Calu3 (cell line): ENCODE data around the gene DNAJC10. TPM values are rescaled to one million over a fixed set of nuclear protein-coding genes. Genes with fewer than 3 reads are reported as not detected.
A peak's percentile ranks its signal among the peaks of the same experiment; 100 is the strongest.

Experiments used
- BruUV-seq: library from RNA; stranded (reverse); fragments of 400-500 nt; replicated peaks from 2 replicates; lab custom pipeline; 2021; lab: Mats Ljungman, UMichigan
- CTCF ChIA-PET: fragments of 300-600 bp; sonication (Branson Sonifier 250); formaldehyde crosslinking; loops from one replicate; lab custom pipeline; 2022; ENCODE audit warnings: antibody characterized with exemption; lab: Charles Lee
- DNase-seq: peaks from one replicate; pipeline ENCODE4 v3.0.0; 2022
- H3K27ac Mint-ChIP-seq: one replicate; pipeline ENCODE4 v1.8.0; 2022; ENCODE audit warnings: mixed read lengths; ENCODE audit not compliant: unreplicated experiment
- H3K27me3 Mint-ChIP-seq: one replicate; pipeline ENCODE4 v1.8.0; 2022; ENCODE audit warnings: mixed read lengths; ENCODE audit not compliant: unreplicated experiment
- H3K36me3 Mint-ChIP-seq: one replicate; pipeline ENCODE4 v1.8.0; 2022; ENCODE audit warnings: mild to moderate bottlenecking, moderate library complexity, mixed read lengths; ENCODE audit not compliant: insufficient read depth, unreplicated experiment
- H3K4me1 Mint-ChIP-seq: one replicate; pipeline ENCODE4 v1.8.0; 2022; ENCODE audit warnings: mild to moderate bottlenecking, low read depth, mixed read lengths; ENCODE audit not compliant: unreplicated experiment
- H3K4me3 Mint-ChIP-seq: one replicate; pipeline ENCODE4 v1.8.0; 2022; ENCODE audit warnings: mild to moderate bottlenecking, low read depth, moderate library complexity, mixed read lengths; ENCODE audit not compliant: unreplicated experiment
- H3K9me3 Mint-ChIP-seq: one replicate; pipeline ENCODE4 v1.8.0; 2022; ENCODE audit warnings: low read depth, mixed read lengths; ENCODE audit not compliant: unreplicated experiment
- CTCF ChIP-seq: fragments of 200-600 bp; IDR thresholded peaks from one replicate; pipeline ENCODE4 v1.8.0; 2022; ENCODE audit warnings: antibody characterized with exemption; ENCODE audit not compliant: unreplicated experiment
- intact Hi-C: fragments of 100-400 bp; cut with micrococcal nuclease; formaldehyde crosslinking; loops from one replicate; pipeline ENCODE4 v1.10.0; 2022; ENCODE audit not compliant: unreplicated experiment
- total RNA-seq: library from RNA; stranded (reverse); gene quantifications from 2 replicates; pipeline ENCODE4 v1.2.3, GENCODE V29; 2022

DNAJC10 gene
- total RNA-seq, 1 experiment from 2014 or later, result 210 TPM

- no peak for TF ChIP-seq CTCF
- no peak for DNase-seq
- H3K4me1 Mint-ChIP-seq, result no peaks in the 10 kb centered on the region
- H3K4me3 Mint-ChIP-seq, result no peak overlapping the region
- H3K9me3 Mint-ChIP-seq, result no peaks in the 10 kb centered on the region
- CTCF ChIA-PET, result no interaction called here
- H3K36me3 Mint-ChIP-seq, result no peaks in the 10 kb centered on the region
- no peak overlapping the region for H3K27ac Mint-ChIP-seq
- intact Hi-C loops, result no loop called here
- no TSS peak for BruUV-seq
- H3K27me3 Mint-ChIP-seq, result no peaks in the 10 kb centered on the region
Observed at GRCh38 chr2:182705761-182706160, 10.3 kb upstream of the DNAJC10 start.

GRCh38 chr2:182706751-182707150, 9.3 kb upstream of the DNAJC10 start:
- no peaks in the 10 kb centered on the region for H3K36me3 Mint-ChIP-seq

GRCh38 chr2:182713601-182714000, 2.5 kb upstream of the DNAJC10 start:
- CTCF ChIA-PET, result no interaction called here
- H3K4me3 Mint-ChIP-seq, result no peak overlapping the region
- H3K9me3 Mint-ChIP-seq, result no peaks in the 10 kb centered on the region
- H3K4me1 Mint-ChIP-seq, result no peaks in the 10 kb centered on the region
- H3K27ac Mint-ChIP-seq, result no peak overlapping the region
- no peaks in the 10 kb centered on the region for H3K27me3 Mint-ChIP-seq
- intact Hi-C loops, result no loop called here
- no TSS peak for BruUV-seq
- H3K36me3 Mint-ChIP-seq, result peaks cover 6% of the 10 kb centered on the region
- no peak for TF ChIP-seq CTCF
- DNase-seq, result no peak

More at GRCh38 chr2:182706751-182707150, 9.3 kb upstream of the DNAJC10 start:
- no peak overlapping the region for H3K4me3 Mint-ChIP-seq
- H3K4me1 Mint-ChIP-seq, result no peaks in the 10 kb centered on the region
- TF ChIP-seq CTCF, result no peak
- H3K27me3 Mint-ChIP-seq, result no peaks in the 10 kb centered on the region
- no peaks in the 10 kb centered on the region for H3K9me3 Mint-ChIP-seq
- BruUV-seq, result no TSS peak
- intact Hi-C loops, result no loop called here
- no peak for DNase-seq
- no peak overlapping the region for H3K27ac Mint-ChIP-seq
- CTCF ChIA-PET, result no interaction called here

- H3K27me3 Mint-ChIP-seq, result no peaks in the 10 kb centered on the region
- CTCF ChIA-PET, result interaction anchor here (0.6 to 2.5 kb wide), 3 partner anchors 47 to 412 kb away, joined by 5 to 10 read pairs (median 7); no protein-coding TSS in a partner anchor
- TF ChIP-seq CTCF, result no peak
- peaks cover 11% of the 10 kb centered on the region for H3K36me3 Mint-ChIP-seq
- H3K27ac Mint-ChIP-seq, result no peak overlapping the region
- intact Hi-C loops, result loop anchor here (2.0 kb wide), 1 partner anchor 49 kb away; no protein-coding TSS in a partner anchor
- no peaks in the 10 kb centered on the region for H3K9me3 Mint-ChIP-seq
- no peaks in the 10 kb centered on the region for H3K4me1 Mint-ChIP-seq
- TSS peak; percentile 99 for BruUV-seq
- no peak overlapping the region for H3K4me3 Mint-ChIP-seq
- DNase-seq, result no peak
Observed at GRCh38 chr2:182715121-182715891, 751 bp upstream of the DNAJC10 start.
